RPMI7951 (cell line): ENCODE measurements around the gene GNB1. TPM values are rescaled to one million over a fixed set of nuclear protein-coding genes. Genes with fewer than 3 reads are reported as not detected.

Experiments used
- DNase-seq: peaks from one replicate; pipeline ENCODE4 v3.0.0-alpha.2; 2012; ENCODE audit warnings: low read depth
- total RNA-seq: library from RNA; depleted of rRNA; stranded (reverse); fragments of >200 nt; shearing (Covaris generic); gene quantifications from 2 replicates; pipeline ENCODE4 v1.2.3, GENCODE V29; 2014

The GNB1 gene
- total RNA-seq, 1 experiment from 2014 or later = 97.9 TPM

DNA sequence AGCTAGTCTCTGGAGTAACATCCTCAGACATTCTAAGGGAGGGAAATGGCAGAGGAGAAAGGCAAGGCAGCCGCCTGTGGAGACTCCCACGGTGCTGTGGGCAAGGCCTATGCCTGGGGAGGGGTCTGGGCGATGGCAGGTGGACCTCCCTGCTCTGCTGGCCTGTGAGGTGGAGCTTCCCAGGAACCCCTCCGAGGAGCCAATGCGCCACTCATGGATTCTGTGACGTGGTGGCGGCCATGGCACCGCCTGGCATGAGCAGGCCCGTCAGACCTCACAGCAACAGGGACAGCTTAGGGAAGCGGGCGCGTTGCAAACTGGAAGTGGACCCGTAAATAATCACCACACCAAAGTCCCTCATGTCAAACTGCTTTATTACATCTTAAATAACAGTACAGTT, 106.0 kb downstream of the GNB1 start:
- DNase-seq = no peak

DNA sequence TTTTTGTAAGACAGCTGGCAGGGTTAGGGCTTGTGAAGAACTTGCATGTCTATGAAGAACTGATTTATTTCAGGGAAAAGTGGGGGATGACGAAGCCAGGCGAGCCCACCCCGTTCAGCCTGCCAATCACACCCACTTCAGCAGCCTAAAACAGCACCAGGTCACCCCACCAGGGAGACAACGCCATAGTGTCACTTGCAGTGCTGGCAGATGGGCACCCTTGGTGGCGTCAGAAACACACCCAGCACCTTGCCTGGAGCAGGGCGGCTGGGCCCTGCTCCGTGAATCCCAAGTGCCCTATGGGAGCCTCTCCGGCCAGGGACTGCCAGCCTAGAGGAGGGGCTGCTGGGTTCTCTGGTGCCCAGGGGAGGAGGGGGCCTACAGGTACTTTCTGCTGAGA, 107.6 kb downstream of the GNB1 start:
- DNase-seq = no peak

DNA sequence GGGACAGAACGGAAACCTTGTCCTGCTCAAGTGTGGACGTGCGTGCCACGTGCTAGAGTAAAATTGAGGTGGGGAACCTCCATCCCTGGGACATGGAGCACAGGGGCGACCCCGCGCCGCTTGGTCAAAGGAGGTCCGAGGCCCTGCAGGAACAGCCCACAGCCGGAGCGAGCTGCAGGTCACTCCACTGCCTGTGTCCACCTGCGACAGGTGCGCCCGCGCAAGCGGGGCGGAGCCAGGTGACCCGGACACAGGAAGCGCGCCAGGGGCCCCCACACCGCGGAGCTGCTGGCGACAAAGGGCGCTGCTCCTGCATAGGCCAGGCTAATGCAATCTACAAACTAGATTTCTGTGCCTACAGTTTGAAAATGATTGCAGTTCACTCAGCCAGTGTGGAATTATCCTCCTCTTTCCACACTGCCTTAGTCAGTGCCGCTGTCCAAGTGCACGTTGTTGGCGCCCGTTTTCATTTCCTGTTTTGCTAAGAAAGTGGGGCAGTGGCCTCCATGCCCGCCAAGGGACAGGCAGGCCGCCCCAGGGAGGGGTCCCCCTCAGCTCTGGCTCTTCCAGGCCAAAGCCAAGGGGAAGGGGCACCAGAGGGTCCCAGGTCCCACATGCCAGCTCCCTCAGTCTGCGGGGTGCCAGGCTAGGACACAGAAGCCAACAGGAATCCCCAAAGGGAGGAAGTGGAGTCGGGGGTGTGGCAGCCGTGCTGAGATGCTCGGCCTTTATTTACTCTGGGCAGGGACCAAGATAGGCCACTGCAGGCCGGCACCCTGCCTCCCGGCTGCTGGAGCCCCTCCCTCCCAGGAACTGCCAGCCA, 108.3 kb downstream of the GNB1 start:
- DNase-seq = no peak

DNA sequence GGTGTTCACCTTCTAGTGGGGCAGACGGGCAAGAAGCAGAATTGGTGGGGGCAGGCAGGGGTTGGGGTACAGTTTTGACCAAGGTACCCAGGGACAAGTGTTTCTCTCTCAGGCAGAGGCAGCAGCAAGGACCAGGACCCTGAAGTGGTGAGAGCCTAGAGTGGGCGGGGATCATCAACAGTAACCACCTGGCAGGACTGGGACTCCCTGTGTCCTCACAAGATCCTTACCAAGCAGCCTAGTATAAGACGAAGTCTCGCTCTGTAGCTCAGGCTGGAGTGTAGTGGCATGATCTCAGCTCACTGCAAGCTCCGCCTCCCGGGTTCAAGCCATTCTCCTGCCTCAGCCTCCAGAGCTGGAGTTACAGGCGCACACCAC, 109.4 kb downstream of the GNB1 start:
- no peak for DNase-seq

GRCh38 chr1:1780598-1781525, 110.0 kb downstream of the GNB1 start:
- no peak for DNase-seq

DNA sequence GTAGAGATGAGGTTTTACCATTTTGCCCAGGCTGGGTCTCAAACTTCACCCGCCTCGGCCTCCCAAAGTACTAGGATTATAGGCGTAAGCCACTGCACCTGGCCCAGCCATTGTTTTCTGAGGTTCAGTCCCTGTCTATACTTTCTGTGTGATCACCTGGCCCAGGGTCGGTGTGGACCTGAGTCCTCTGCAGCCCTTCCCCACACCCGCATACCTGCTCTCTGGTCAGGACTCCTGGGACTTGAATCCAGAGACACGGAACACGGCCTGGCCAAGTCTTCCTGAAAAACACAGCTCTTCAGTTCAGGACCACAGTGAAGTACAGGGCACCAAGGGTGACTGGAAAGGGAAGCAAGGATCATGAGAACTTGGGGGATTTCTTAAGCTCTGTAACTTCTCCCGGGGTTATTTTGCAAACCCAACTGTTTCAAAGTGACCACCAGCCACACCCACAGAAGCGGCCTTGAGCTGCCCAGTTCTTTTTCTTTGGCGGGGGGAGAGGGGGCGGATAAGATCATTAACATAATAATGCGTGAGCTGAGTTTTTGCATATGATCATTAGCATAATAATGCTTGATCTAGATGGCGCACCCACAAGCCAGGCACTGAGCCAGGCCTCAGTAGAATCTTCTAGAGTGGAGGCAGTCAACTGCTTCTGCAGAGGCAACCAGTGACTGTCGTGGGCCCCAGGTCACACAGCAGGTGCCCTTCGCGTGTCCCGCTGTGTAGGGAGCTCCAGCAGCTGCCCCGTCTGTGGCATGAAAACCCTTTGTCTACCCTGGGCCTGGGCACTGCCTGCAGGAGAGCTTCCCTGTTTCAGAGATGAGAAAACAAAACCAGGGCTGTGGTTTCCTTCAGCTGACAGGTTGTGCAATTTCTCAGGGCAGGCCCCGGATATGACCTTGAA, 110.9 kb downstream of the GNB1 start:
- peak; percentile 74 for DNase-seq

GRCh38 chr1:1779320-1779675, 111.6 kb downstream of the GNB1 start:
- no peak for DNase-seq

- DNase-seq = peak; percentile 36
Measured at GRCh38 chr1:1778663-1779319, 112.1 kb downstream of the GNB1 start.

GRCh38 chr1:1777950-1778662, 112.8 kb downstream of the GNB1 start, which contains the start of gene NADK:
TSS of gene NADK (minus strand) at chr1:1778470. CDS start at chr1:1765406, 13,064 bp downstream.
- DNase-seq = peak; percentile 57

GRCh38 chr1:1777583-1777899, 113.3 kb downstream of the GNB1 start:
- peak; percentile 56 for DNase-seq

GRCh38 chr1:1776672-1777582, 114.0 kb downstream of the GNB1 start:
- DNase-seq = no peak

GRCh38 chr1:1775327-1776226, 115.3 kb downstream of the GNB1 start:
- DNase-seq = no peak

GRCh38 chr1:1773874-1774273, 117.0 kb downstream of the GNB1 start:
- DNase-seq = no peak

DNA sequence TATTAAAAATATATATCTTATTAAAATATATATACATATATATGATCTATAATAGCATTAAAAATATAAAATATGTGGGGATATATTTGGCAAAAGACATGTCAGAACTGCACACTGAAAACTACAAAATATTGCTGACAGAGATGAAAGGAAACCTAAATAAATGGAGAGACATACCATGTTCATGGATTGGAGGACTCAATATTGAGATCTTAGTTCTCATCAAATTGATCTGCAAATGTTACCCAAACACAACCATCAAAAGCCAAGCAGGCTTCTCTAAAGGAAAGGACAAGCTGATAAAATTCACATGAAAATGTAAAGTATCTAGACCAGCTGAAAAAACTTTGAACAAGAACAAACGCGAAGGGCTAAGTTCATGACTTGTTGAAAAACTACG, 119.8 kb downstream of the GNB1 start:
- DNase-seq = no peak

DNA sequence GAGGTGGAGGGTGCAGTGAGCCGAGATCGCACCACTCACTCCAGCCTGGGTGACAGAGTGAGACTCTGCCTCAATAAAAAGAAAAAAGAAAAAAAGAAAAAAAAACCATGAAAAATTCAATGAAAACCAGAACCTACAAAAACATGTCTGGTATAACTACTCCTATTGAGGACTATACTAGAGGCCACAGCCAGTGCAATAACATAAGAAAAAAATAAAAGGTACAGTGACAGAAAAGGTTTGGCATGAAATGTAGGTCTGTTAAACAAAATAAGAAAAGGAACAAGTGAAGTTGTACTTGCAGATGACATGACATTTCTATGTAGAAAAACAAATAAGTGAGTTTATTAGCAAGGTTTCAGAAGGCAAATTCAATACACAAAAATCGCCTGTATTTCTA, 120.8 kb downstream of the GNB1 start:
- no peak for DNase-seq

DNA sequence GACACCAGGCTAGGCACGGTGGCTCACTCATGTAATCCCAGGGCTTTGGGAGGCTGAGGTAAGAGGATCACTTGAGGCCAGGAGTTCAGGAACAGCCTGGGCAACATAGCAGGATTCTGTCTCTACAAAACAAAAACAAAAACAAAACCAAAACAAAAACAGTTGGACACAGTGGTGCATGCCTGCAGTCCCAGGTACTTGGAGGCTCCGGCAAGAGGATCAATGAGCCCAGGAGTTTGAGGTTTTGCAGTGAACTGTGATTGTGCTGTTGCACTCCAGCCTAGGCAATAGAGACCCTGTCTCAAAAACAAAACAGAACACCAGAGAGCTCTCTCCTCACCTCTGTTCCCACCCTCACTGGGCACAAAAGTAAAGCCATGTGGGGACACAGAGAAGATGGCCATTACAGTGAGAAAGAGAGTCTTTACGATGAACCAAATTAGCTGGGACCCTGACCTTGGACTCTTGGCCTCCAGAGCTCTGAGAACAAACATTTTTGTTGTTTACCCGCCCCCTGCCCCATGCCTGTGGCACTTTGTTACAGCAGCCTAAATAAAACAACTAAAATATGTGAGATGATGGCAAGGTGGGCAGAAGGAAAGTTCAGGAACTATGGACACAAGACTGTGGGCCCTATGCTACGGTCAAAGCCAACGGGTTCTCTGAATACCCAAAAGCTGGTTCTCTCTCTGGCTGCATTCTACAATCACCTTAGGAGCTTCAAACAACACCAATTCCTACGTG, 122.5 kb downstream of the GNB1 start:
- DNase-seq = no peak

DNA sequence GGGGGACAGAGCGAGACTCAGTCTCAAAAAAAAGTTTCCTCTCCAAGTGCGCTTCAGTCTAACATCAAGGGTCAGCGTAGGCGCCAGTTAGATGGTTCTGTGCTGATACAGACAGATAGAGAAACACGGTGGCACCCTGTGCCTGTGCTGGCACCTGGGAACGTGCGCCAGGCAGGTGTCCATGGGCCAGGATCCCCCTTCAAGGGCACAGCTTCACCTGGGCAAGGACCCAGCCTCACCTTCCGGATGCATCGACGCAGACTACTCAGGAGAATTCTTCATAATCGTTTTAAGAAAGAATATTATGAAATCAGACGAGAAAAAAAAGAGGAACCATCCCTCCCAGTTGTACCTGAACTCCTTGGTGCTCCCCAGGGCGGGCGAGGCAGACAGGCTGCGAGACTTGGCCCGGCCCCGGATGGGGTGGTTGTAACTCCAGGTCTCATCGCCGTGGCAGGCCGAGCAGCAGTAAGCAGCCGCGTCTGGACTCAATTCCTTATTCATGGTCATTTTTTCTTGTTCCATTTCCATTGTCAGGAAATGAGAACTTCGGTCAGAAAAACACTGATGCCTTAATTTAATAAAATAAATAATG, 125.9 kb downstream of the GNB1 start:
- no peak for DNase-seq
